ENCODE data around the gene MIS18A. TPM values are rescaled to one million over a fixed set of nuclear protein-coding genes. Genes with fewer than 3 reads are reported as not detected.

MIS18A gene
- total RNA-seq, 3 donors from 2014 or later (not counting 1 experiment from before 2014, with no cell fraction given), result 4.2 to 7.9 (median 5.2) TPM

- WGBS (ENCODE audit: insufficient coverage), result 61% methylated on average over 2 of the region's 3 CpGs
- no peaks in the 10 kb centered on the region for H3K36me3 ChIP-seq (ENCODE audit: control insufficient read depth, insufficient read depth, low read length)
- Mint-ChIP-seq H3K36me3 (no peaks in the 10 kb centered on the region), H3K27me3 (ENCODE audit: low read depth in 2 of 2) (peaks cover 0 to 11% of the 10 kb centered on the region in 2 donors), H3K9me3 (no peaks in the 10 kb centered on the region), H3K4me1 (no peaks in the 10 kb centered on the region), H3K4me3 (no peak overlapping the region), H3K27ac (no peak overlapping the region)
- no peaks in the 10 kb centered on the region for H3K9me3 ChIP-seq (ENCODE audit: control insufficient read depth, insufficient read depth, low read length)
- intact Hi-C loops (cut with micrococcal nuclease), result no loop called here
- H3K27me3 ChIP-seq (ENCODE audit: control insufficient read depth, insufficient read depth, low read length), result no peaks in the 10 kb centered on the region
- no peak for ATAC-seq
- no peaks in the 10 kb centered on the region for H3K4me1 ChIP-seq (ENCODE audit: control insufficient read depth, insufficient read depth, low read length)
- H3K4me3 ChIP-seq (ENCODE audit: low read length), result no peak overlapping the region
- H3K27ac ChIP-seq (ENCODE audit: low read length), result no peak overlapping the region
- no peak for DNase-seq
- no peak for TF ChIP-seq CTCF (IDR thresholded peaks at IDR 0.05)
These were observed 41.8 kb downstream of the MIS18A start for GRCh38 chr21:32237021-32237420.

DNA sequence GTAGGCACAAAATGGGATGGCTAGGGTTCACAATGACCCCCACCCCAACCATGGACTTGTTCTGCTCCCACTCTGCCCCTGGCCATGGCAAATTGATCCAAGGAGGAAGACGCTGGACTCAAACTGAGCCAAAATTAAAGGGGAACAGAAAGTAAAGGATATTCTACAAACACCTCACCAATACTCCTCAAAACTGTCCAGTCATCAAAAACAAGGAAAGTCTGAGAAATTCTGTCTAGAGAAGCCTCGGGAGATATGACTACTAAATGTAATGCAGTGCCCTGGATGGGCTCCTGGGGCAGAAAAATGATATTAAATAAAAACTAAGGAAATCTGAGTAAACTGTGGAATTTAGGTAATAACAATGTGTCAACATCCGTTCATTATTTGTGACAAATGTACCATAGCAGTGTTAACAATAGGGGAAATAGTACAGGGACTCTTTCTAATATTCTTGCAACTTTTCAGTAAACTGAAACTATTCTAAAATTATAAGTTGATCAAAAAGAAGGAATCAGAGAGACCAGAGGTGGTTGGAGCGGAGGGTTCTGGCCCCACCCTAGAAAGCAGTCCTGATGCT lies 45.0 kb downstream of the MIS18A start:
- H3K4me3 Mint-ChIP-seq, result no peak overlapping the region
- H3K27me3 Mint-ChIP-seq (ENCODE audit: low read depth in 2 of 2), result peaks cover 3 to 22% of the 10 kb centered on the region in 2 donors
- DNase-seq (no peak), ATAC-seq (no peak)
- H3K4me1 ChIP-seq (ENCODE audit: control insufficient read depth, insufficient read depth, low read length), result no peaks in the 10 kb centered on the region
- no peaks in the 10 kb centered on the region for H3K36me3 ChIP-seq (ENCODE audit: control insufficient read depth, insufficient read depth, low read length)
- no peak overlapping the region for H3K27ac ChIP-seq (ENCODE audit: low read length)
- TF ChIP-seq CTCF (IDR thresholded peaks at IDR 0.05), result no peak
- no peaks in the 10 kb centered on the region for H3K9me3 Mint-ChIP-seq
- WGBS (ENCODE audit: insufficient coverage), result 91% methylated on average over 2 of the region's 4 CpGs
- H3K27me3 ChIP-seq (ENCODE audit: control insufficient read depth, insufficient read depth, low read length), result no peaks in the 10 kb centered on the region
- no peaks in the 10 kb centered on the region for H3K36me3 Mint-ChIP-seq
- H3K4me1 Mint-ChIP-seq, result no peaks in the 10 kb centered on the region
- no peak overlapping the region for H3K27ac Mint-ChIP-seq
- H3K9me3 ChIP-seq (ENCODE audit: control insufficient read depth, insufficient read depth, low read length), result no peaks in the 10 kb centered on the region
- H3K4me3 ChIP-seq (ENCODE audit: low read length), result no peak overlapping the region
- intact Hi-C loops (cut with micrococcal nuclease), result no loop called here

DNA sequence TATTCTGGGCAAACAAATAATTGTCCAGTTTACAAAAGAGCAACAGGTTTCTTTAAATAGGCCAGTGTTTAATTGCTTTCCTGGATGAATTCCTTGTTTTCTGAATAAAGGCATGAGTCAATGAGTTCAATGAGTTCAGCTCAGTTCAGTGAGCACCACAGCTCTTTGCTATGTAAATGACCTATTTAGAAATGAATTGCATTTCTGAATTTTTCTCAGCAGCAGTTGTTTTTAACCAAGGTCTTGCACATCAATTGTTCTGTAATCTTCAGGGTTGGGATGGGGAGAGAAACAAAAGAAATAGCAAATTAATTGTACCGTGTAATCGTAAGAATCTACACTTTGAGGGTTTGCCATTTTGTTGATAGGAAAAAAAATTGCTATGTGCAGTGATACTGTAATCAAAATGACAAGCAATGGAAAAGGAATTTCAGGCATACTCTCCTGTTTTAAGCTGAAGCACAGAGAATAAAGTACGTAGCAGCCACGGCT lies 45.7 kb downstream of the MIS18A start:
- 85% methylated on average over 4 of the region's 4 CpGs for WGBS (ENCODE audit: insufficient coverage)
- H3K9me3 ChIP-seq (ENCODE audit: control insufficient read depth, insufficient read depth, low read length), result no peaks in the 10 kb centered on the region
- Mint-ChIP-seq H3K27me3 (ENCODE audit: low read depth in 2 of 2) (peaks cover 3 to 22% of the 10 kb centered on the region in 2 donors), H3K4me3 (no peak overlapping the region), H3K27ac (no peak overlapping the region), H3K4me1 (no peaks in the 10 kb centered on the region), H3K36me3 (no peaks in the 10 kb centered on the region), H3K9me3 (no peaks in the 10 kb centered on the region)
- no peak for ATAC-seq
- H3K27ac ChIP-seq (ENCODE audit: low read length), result no peak overlapping the region
- no peak for TF ChIP-seq CTCF (IDR thresholded peaks at IDR 0.05)
- H3K4me1 ChIP-seq (ENCODE audit: control insufficient read depth, insufficient read depth, low read length), result no peaks in the 10 kb centered on the region
- H3K36me3 ChIP-seq (ENCODE audit: control insufficient read depth, insufficient read depth, low read length), result no peaks in the 10 kb centered on the region
- DNase-seq, result no peak
- intact Hi-C loops (cut with micrococcal nuclease), result no loop called here
- no peaks in the 10 kb centered on the region for H3K27me3 ChIP-seq (ENCODE audit: control insufficient read depth, insufficient read depth, low read length)
- H3K4me3 ChIP-seq (ENCODE audit: low read length), result no peak overlapping the region

- ATAC-seq (no peak), DNase-seq (no peak)
- intact Hi-C loops (cut with micrococcal nuclease), result no loop called here
- H3K9me3 ChIP-seq (ENCODE audit: control insufficient read depth, insufficient read depth, low read length), result no peaks in the 10 kb centered on the region
- H3K4me3 ChIP-seq (ENCODE audit: low read length), result no peak overlapping the region
- Mint-ChIP-seq H3K9me3 (peaks cover 4 to 6% of the 10 kb centered on the region in 2 donors), H3K27ac (no peak overlapping the region), H3K4me1 (no peaks in the 10 kb centered on the region), H3K27me3 (ENCODE audit: low read depth in 2 of 2) (peaks cover 15 to 18% of the 10 kb centered on the region in 2 donors), H3K4me3 (no peak overlapping the region), H3K36me3 (peaks cover 7% of the 10 kb centered on the region)
- no peaks in the 10 kb centered on the region for H3K4me1 ChIP-seq (ENCODE audit: control insufficient read depth, insufficient read depth, low read length)
- no peaks in the 10 kb centered on the region for H3K36me3 ChIP-seq (ENCODE audit: control insufficient read depth, insufficient read depth, low read length)
- no peak overlapping the region for H3K27ac ChIP-seq (ENCODE audit: low read length)
- WGBS (ENCODE audit: insufficient coverage), result no CpG with 5 or more reads among the region's 1 CpG
- TF ChIP-seq CTCF (IDR thresholded peaks at IDR 0.05), result no peak
- no peaks in the 10 kb centered on the region for H3K27me3 ChIP-seq (ENCODE audit: control insufficient read depth, insufficient read depth, low read length)
These were observed 52.4 kb downstream of the MIS18A start for GRCh38 chr21:32226444-32226843.

Data from natural killer cell (primary cell).